ENCODE data around the gene CMTR1.
A peak's percentile ranks its signal among the peaks of the same experiment; 100 is the strongest.

CMTR1 gene

DNA sequence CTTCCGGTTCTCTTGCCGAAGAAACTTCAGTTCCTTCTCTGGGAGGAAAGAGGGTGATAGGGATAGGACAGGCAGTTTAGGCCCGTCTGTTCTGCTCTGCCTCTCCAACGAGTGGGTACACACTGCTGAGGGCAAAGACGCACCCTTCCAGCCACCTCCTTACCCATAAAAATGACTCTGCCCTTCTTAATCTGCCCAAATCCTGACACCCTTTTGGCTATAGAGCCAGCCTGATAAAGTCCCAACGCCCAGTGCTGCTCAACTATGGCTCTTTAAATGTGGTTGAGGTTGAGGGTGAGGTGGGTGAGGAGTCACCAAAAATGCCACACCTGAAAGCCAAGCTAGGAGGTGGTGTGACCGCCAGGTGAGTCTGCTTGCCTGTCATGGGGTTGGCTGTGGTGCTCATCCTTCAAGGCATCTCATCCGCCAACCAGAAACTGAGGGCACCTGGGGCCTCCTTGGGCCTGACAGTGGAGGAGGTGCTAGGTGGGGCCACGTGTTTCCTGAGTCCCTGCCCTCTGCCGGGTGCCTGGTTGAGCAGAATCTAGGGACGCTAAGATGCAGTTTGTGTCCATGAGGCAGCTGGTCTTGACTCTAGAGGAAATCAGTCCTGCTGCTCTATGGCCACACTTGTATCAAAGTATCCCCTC lies 50.4 kb downstream of the CMTR1 start:
- TF ChIP-seq, protein P1, sequence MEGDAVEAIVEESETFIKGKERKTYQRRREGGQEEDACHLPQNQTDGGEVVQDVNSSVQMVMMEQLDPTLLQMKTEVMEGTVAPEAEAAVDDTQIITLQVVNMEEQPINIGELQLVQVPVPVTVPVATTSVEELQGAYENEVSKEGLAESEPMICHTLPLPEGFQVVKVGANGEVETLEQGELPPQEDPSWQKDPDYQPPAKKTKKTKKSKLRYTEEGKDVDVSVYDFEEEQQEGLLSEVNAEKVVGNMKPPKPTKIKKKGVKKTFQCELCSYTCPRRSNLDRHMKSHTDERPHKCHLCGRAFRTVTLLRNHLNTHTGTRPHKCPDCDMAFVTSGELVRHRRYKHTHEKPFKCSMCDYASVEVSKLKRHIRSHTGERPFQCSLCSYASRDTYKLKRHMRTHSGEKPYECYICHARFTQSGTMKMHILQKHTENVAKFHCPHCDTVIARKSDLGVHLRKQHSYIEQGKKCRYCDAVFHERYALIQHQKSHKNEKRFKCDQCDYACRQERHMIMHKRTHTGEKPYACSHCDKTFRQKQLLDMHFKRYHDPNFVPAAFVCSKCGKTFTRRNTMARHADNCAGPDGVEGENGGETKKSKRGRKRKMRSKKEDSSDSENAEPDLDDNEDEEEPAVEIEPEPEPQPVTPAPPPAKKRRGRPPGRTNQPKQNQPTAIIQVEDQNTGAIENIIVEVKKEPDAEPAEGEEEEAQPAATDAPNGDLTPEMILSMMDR (conservative IDR thresholded peaks at IDR 0.05) = no peak
- TF ChIP-seq ZFX (IDR thresholded peaks at IDR 0.05) = no peak
- no peak overlapping the region for H3K27ac ChIP-seq

DNA sequence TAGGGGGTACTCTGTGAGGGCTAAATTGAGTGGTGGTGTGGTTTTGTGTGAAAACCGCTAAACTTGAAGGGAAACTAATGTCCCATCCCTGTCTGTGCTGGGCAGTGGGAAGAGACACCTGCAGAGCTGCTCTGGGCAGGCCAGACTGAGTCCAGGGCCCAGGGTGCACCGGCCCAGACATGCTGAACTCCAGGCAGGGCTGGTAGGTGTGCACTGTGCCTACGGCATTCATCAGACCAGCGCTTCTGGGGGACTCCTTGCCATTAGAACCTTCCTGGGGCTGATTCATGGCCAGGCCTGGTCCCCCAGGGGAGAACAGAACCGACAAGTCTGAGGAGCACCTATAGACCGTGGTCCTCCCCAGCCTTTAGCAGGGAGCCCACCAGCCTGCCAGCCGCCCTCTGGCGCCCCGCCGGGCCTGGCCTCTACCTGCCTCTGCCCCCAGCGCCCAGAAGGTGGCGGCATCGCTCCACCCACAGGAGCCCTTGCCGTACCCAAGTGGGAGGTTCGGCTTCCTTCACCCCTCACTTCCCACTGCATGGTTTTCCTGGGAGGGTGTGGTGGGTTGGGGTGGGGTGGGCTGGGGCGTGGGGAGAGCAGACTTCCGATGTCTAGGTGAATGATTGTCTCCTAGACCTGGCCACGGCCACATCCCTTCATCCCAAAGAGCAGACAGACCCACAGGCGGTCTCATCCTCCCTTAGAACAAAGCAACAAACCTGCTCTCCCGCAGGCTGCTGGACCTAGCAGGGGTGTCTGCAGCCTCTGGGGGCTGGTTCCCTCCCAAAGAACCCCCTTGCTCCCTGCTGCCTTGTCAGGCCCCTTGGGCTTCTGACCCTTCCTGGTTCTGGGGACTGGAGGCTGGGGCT lies 51.1 kb downstream of the CMTR1 start:
- H3K27ac ChIP-seq = no peak overlapping the region
- no peak for TF ChIP-seq ZFX (IDR thresholded peaks at IDR 0.05)
- TF ChIP-seq, protein P1 (conservative IDR thresholded peaks at IDR 0.05) = peak; percentile 87

DNA sequence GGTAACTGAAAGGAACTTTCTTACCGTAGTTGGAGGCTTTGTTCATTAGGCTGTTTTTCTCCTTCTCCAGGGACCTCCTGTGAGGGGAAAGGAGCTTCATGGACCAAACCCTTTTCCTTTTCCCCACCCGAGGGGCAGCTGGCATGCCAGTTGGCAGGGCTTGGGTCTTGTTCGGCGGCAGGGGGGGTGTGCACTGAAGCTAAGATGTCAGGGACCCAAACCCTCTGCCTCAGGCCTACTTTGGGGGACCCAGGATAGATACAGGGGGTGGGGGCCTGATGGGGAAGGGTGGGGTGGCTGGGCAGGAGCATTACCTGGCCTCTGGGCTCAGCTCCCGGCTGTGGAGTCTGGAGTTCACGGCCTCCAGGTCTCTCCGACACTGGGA lies 51.8 kb downstream of the CMTR1 start:
- no peak overlapping the region for H3K27ac ChIP-seq
- no peak for TF ChIP-seq ZFX (IDR thresholded peaks at IDR 0.05)
- TF ChIP-seq, protein P1 (conservative IDR thresholded peaks at IDR 0.05) = no peak

DNA sequence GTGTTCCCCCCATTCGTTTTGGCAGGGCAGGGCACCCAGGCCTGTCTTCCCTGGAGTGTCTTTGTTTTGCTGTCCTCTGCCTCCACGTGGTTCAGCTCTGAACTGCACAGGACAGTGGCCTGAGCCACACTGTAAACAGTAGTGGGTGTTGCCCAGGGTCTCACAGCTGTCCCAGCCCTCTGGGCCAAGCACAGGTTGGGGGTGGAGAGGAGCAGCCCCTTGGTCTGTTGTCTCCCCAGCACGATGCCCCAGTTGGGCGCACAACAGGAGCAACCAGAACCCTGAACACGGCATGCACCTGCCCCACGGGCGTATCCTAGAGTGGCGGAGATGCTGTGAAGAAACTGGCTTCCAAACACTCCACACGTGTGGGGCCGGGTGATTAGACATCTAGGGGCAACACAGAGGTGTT lies 52.3 kb downstream of the CMTR1 start:
- TF ChIP-seq, protein P1 (conservative IDR thresholded peaks at IDR 0.05) = no peak
- no peak for TF ChIP-seq ZFX (IDR thresholded peaks at IDR 0.05)
- no peak overlapping the region for H3K27ac ChIP-seq

DNA sequence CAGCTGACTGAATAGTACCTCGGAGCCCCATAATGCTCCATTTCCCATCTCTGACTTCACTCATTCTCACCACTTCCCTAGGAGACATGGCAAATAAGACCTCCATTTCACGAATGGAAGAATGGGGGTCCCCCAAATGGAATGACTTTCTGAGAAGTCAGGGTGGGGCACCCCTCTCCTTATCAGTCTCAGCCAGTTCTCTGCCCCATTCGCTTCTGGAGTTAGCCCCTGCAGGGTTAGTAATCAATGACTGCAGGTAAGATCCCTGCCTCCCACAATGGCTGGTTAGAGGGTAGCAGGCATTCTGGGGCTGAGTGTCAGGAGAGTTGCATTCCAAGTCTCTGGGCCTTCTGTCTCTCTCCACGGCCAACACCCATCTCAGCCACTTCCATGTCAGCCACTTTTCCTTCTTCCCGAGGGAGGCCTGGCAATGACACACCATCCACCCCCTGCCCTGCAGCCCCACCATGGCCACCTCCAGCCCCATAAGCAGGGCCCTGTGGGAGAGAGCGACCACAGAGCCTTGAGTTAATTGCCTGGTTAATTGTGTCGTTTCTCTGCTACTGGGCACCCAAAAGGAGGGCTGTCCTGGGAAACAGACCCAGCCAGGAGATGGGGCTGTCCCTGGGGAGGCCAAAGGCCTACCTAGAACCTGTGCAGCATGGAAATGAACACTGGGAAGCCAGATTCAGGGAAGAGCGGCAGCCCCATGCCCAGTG lies 53.3 kb downstream of the CMTR1 start:
- H3K27ac ChIP-seq = no peak overlapping the region
- no peak for TF ChIP-seq ZFX (IDR thresholded peaks at IDR 0.05)
- TF ChIP-seq, protein P1 (conservative IDR thresholded peaks at IDR 0.05) = no peak

DNA sequence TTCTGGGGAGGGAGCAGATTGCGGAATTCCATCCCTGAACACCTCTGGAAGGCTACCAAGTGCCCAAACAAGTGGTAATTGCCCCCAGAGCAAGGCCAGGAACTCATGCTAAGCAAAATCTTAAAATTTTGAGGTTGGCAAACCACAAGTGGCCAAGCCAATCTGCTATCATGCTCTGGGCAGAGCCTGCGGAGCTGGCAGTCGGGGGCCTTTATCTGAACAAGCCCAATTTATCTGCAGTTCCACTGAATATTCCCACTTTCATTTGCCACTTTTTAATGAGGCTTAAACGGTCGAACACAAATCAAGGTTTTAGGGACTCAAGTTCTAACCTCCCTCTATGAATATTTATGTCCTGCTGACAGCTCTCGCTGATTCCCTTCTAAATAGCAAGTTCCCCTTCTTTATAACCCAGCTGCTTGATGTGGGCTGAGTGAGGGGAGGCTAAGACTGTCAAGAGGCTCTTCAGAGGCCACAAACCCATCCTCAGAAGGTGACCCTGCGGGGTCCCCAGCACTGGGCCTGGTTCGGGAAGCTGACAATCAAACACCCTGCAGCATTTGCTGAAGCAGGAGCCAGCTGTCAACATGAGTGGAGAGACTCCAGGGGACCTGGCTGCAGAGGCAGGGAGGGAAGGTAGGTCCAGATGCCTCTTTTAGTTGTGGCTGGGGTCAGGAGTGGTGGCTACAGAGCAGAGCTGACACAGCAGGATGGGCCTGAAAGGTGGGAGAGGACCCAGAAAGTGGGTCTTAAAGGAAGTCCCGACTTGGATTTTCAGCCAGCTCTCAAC lies 54.8 kb downstream of the CMTR1 start:
- TF ChIP-seq, protein P1 (conservative IDR thresholded peaks at IDR 0.05) = no peak
- no peak for TF ChIP-seq ZFX (IDR thresholded peaks at IDR 0.05)
- no peak overlapping the region for H3K27ac ChIP-seq
